MM.1S (cell line): Measurements from ENCODE around the gene HSPB6.

Experiments
- DNase-seq: peaks from one replicate; pipeline ENCODE4 v3.0.0-alpha.2; 2015
- H2AFZ ChIP-seq: fragments of 300-600 bp; sonication (generic); 2 replicates; pipeline ENCODE4 v1.6.0; 2016; ENCODE audit warnings: antibody characterized with exemption, low read length
- H3F3A ChIP-seq: fragments of 300-600 bp; sonication (generic); 2 replicates; pipeline ENCODE4 v1.6.1; 2016; ENCODE audit warnings: mild to moderate bottlenecking, antibody characterized with exemption, low read length, moderate library complexity, mixed read lengths; ENCODE audit not compliant: insufficient read depth
- H3K27ac ChIP-seq: fragments of 300-600 bp; sonication (generic); 2 replicates; pipeline ENCODE4 v1.5.1; 2016; ENCODE audit warnings: mild to moderate bottlenecking, low read length
- H3K27me3 ChIP-seq: fragments of 300-600 bp; sonication (generic); replicated peaks from 2 replicates; pipeline ENCODE4 v1.6.0; 2016; ENCODE audit warnings: low read length; ENCODE audit not compliant: insufficient read depth
- H3K36me3 ChIP-seq: fragments of 300-600 bp; sonication (generic); replicated peaks from 2 replicates; pipeline ENCODE4 v1.6.1; 2016; ENCODE audit warnings: mild to moderate bottlenecking, low read length, mixed read lengths; ENCODE audit not compliant: insufficient read depth
- H3K4me1 ChIP-seq: fragments of 300-600 bp; sonication (generic); 2 replicates; pipeline ENCODE4 v1.6.1; 2016; ENCODE audit warnings: low read length, mixed read lengths
- H3K4me2 ChIP-seq: fragments of 300-600 bp; sonication (generic); 2 replicates; pipeline ENCODE4 v1.6.0; 2016; ENCODE audit warnings: low read depth, low read length
- H3K4me3 ChIP-seq: fragments of 300-600 bp; sonication (generic); 2 replicates; pipeline ENCODE4 v1.5.1; 2016; ENCODE audit warnings: low read length, mixed read lengths
- H3K79me2 ChIP-seq: fragments of 300-600 bp; sonication (generic); 2 replicates; pipeline ENCODE4 v1.6.1; 2016; ENCODE audit warnings: mixed run types, low read length, mixed read lengths
- H3K9ac ChIP-seq: fragments of 300-600 bp; sonication (generic); 2 replicates; pipeline ENCODE4 v1.6.1; 2016; ENCODE audit warnings: low read length, mixed read lengths
- H3K9me2 ChIP-seq: fragments of 300-600 bp; sonication (generic); replicated peaks from 2 replicates; pipeline ENCODE4 v1.6.1; 2016; ENCODE audit warnings: mild to moderate bottlenecking, low read length, mixed read lengths; ENCODE audit not compliant: insufficient read depth
- H3K9me3 ChIP-seq: fragments of 300-600 bp; sonication (generic); replicated peaks from 2 replicates; pipeline ENCODE4 v1.6.1; 2016; ENCODE audit warnings: mild to moderate bottlenecking, low read length, mixed read lengths; ENCODE audit not compliant: insufficient read depth
- H4K20me1 ChIP-seq: fragments of 300-600 bp; sonication (generic); 2 replicates; pipeline ENCODE4 v1.6.1; 2016; ENCODE audit warnings: mild to moderate bottlenecking, low read length, moderate library complexity, mixed read lengths; ENCODE audit not compliant: insufficient read depth
- EZH2 ChIP-seq: fragments of 300-600 bp; sonication (generic); optimal IDR thresholded peaks from 2 replicates; pipeline ENCODE3; 2017; ENCODE audit warnings: low read depth, mild to moderate bottlenecking, antibody characterized with exemption, low read length, mixed read lengths
- EZH2phosphoT487 ChIP-seq: fragments of 300-600 bp; sonication (generic); IDR thresholded peaks from 2 replicates; pipeline ENCODE4 v1.6.1; 2018; ENCODE audit warnings: antibody characterized with exemption, low read length
- TF ChIP-seq, protein P1 (sequence below): fragments of 300-600 bp; sonication (generic); IDR thresholded peaks from 2 replicates; pipeline ENCODE4 v1.5.1; 2016; ENCODE audit warnings: antibody characterized with exemption, low read length, mixed read lengths

Gene HSPB6

DNA sequence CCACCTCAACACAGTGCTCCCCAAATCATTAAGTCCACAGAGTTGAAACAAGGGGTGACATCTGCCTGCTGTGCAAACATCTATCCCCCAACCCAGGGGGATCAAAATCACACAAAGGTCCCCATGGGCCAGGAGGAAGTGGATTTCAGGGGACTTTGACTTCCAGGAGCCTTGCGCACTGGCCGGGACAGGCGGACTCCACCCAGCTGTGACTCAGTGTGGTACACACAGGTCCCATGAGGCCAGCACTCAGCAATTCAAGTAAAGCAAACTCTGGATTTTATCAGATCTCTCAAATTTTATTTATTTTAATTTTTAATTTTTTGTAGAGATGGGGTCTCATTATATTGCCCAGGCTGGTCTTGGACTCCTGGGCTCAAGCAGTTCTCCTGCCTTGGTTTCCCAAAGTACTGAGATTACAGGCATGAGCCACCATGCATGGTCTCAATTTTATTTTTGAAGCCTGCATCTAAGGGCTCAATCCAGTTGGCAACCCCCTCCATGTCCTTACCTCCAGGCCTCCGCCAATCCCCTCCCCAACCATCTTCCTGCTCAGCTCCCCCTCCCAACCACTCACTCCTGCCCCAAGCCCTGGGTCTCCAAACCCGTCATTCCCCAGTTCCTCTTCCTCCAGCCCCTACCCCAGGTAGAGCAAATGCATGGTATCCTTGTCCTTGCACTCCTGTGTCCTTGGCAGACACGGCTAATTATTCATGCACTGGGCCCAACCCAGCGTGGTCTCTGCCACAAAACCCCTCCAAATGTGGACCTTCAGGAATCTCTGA, 36.7 kb upstream of the HSPB6 start:
- H3K27me3 ChIP-seq: peaks cover 50% of the 10 kb centered on the region
- H3K9me3 ChIP-seq: no peaks in the 10 kb centered on the region
- no peaks in the 10 kb centered on the region for H3K79me2 ChIP-seq
- H3K36me3 ChIP-seq: no peaks in the 10 kb centered on the region
- H3K9ac ChIP-seq: no peak overlapping the region
- no peak overlapping the region for H3K4me3 ChIP-seq
- H3K4me2 ChIP-seq: no peak overlapping the region
- H3F3A ChIP-seq: no peaks in the 10 kb centered on the region
- no peaks in the 10 kb centered on the region for H3K4me1 ChIP-seq
- DNase-seq: no peak
- H4K20me1 ChIP-seq: no peaks in the 10 kb centered on the region
- H3K9me2 ChIP-seq: no peaks in the 10 kb centered on the region
- TF ChIP-seq EZH2phosphoT487: no peak
- TF ChIP-seq EZH2: no peak
- TF ChIP-seq, protein P1, sequence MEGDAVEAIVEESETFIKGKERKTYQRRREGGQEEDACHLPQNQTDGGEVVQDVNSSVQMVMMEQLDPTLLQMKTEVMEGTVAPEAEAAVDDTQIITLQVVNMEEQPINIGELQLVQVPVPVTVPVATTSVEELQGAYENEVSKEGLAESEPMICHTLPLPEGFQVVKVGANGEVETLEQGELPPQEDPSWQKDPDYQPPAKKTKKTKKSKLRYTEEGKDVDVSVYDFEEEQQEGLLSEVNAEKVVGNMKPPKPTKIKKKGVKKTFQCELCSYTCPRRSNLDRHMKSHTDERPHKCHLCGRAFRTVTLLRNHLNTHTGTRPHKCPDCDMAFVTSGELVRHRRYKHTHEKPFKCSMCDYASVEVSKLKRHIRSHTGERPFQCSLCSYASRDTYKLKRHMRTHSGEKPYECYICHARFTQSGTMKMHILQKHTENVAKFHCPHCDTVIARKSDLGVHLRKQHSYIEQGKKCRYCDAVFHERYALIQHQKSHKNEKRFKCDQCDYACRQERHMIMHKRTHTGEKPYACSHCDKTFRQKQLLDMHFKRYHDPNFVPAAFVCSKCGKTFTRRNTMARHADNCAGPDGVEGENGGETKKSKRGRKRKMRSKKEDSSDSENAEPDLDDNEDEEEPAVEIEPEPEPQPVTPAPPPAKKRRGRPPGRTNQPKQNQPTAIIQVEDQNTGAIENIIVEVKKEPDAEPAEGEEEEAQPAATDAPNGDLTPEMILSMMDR: no peak
- no peak overlapping the region for H3K27ac ChIP-seq
- no peak overlapping the region for H2AFZ ChIP-seq

DNA sequence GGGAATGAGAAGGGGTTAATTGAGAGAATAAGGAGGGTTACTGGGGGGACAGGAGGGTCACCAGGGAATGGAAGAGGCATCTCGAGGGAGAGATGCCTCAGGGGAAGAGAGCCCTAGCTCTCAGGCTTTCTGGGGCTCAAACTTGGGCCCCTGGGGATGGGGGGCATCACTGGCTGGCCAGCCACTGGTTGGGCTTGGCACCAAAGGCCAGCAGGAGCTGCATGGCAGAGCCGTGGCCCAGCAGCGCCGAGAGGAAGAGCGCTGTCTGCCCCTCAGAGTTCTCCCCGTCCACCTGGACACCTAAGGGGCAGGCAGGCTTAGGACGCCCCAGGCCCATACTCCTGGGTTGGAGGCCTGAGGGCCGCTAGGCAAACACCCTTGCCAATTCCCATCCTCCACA, 36.1 kb upstream of the HSPB6 start:
- Histone ChIP-seq H2AFZ (no peak overlapping the region), H3F3A (no peaks in the 10 kb centered on the region), H3K4me2 (no peak overlapping the region), H3K27me3 (peaks cover 45% of the 10 kb centered on the region), H3K4me3 (no peak overlapping the region), H3K27ac (no peak overlapping the region), H3K9me2 (no peaks in the 10 kb centered on the region), H4K20me1 (no peaks in the 10 kb centered on the region), H3K4me1 (no peaks in the 10 kb centered on the region), H3K79me2 (no peaks in the 10 kb centered on the region), H3K9ac (no peak overlapping the region), H3K9me3 (no peaks in the 10 kb centered on the region), H3K36me3 (no peaks in the 10 kb centered on the region)
- DNase-seq: no peak
- TF ChIP-seq EZH2phosphoT487: no peak
- TF ChIP-seq, protein P1: no peak
- no peak for TF ChIP-seq EZH2

DNA sequence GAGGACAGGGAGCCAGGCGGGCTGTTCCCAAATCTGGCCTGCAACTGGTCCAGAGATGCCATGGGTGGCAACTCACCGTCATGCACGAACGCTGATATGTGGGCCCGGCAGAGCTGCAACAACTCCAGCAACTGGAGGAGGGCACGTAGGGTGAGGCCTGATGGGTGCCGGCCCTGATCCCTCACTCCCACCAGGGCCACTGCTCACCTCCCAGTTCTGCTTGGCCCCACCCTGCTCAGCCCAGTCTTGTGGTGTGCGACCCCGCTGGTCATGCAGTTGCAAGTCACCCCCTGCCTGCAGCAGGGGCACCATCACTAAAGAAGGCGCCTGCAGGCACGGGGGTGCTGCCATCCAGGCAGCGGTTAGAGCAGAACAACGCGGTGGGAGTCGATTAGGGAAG, 35.5 kb upstream of the HSPB6 start:
- TF ChIP-seq, protein P1: no peak
- no peak for TF ChIP-seq EZH2
- TF ChIP-seq EZH2phosphoT487: no peak
- Histone ChIP-seq H4K20me1 (no peaks in the 10 kb centered on the region), H2AFZ (no peak overlapping the region), H3K4me3 (no peak overlapping the region), H3K27me3 (peaks cover 43% of the 10 kb centered on the region), H3K27ac (no peak overlapping the region), H3K4me2 (no peak overlapping the region), H3F3A (no peaks in the 10 kb centered on the region), H3K9me2 (no peaks in the 10 kb centered on the region), H3K9ac (no peak overlapping the region), H3K9me3 (no peaks in the 10 kb centered on the region), H3K79me2 (no peaks in the 10 kb centered on the region), H3K4me1 (no peaks in the 10 kb centered on the region), H3K36me3 (no peaks in the 10 kb centered on the region)
- DNase-seq: no peak
